Keratinocyte (primary cell): ENCODE results near the gene SORBS1.

Experiments
- CTCF ChIP-seq, 3 experiments: IDR thresholded peaks in 1 of 3; conservative IDR thresholded peaks in 1 of 3; optimal IDR thresholded peaks in 1 of 3; 2 replicates in 2 of 3; 3 replicates in 1 of 3; pipeline versions ENCODE3 to v1.5.1; 2011; ENCODE audit warnings: low read length in 3 of 3, mild to moderate bottlenecking in 3 of 3, moderate library complexity in 2 of 3, control low read depth in 1 of 3, inconsistent platforms in 1 of 3; ENCODE audit not compliant: insufficient read depth in 2 of 3; ENCODE audit errors: extremely low read depth in 1 of 3
- EZH2 ChIP-seq: IDR thresholded peaks from one replicate; pipeline ENCODE4 v1.6.1; 2012; ENCODE audit warnings: inconsistent platforms, mild to moderate bottlenecking, low read length, moderate library complexity

GRCh38 chr10:95462740-95463667 lies 98.2 kb downstream of the SORBS1 start:
- no peak for TF ChIP-seq CTCF (optimal IDR thresholded peaks at IDR 0.05 in 1 of 3, IDR thresholded peaks at IDR 0.05 in 1 of 3, conservative IDR thresholded peaks at IDR 0.05 in 1 of 3; ENCODE audit: extremely low read depth in 1 of 3, insufficient read depth in 2 of 3, low read length in 3 of 3)
- no peak for TF ChIP-seq EZH2
